Lower leg skin (tissue), 4 donors: ENCODE results near the gene BTBD18. TPM values are rescaled to one million over a fixed set of nuclear protein-coding genes. Genes with fewer than 3 reads are reported as not detected.

Source experiments
- DNase-seq, 2 donors: peaks; one replicate each; pipeline ENCODE4 v3.0.0-alpha.2; 2019; ENCODE audit warnings: low spot score in 2 of 2
- H3K4me3 ChIP-seq: fragments of 200-600 bp; sonication (generic); 2 replicates; pipeline ENCODE4 v1.5.1; 2017; ENCODE audit warnings: mild to moderate bottlenecking, low read depth; ENCODE audit not compliant: poor library complexity, severe bottlenecking
- CTCF ChIP-seq, 3 donors: fragments of 450-650 bp; IDR thresholded peaks; one replicate each; pipeline ENCODE4 v1.5.1; 2016; ENCODE audit warnings: antibody characterized with exemption in 3 of 3, mild to moderate bottlenecking in 3 of 3, moderate library complexity in 2 of 3
- POLR2A ChIP-seq, 2 donors: fragments of 450-650 bp; IDR thresholded peaks; one replicate each; pipeline ENCODE4 v1.6.1; 2016 to 2017; ENCODE audit warnings: antibody characterized with exemption in 2 of 2, mild to moderate bottlenecking in 1 of 2, moderate library complexity in 1 of 2
- WGBS, 2 donors: methylation state at CpG; one replicate each; pipeline ENCODE4 v1.1.5; 2018; 5-methylcytosine and 5-hydroxymethylcytosine counted together
- intact Hi-C: fragments of 100-400 bp; cut with DNase I; formaldehyde crosslinking; loops from one replicate; pipeline ENCODE4 v1.15.0; 2023; ENCODE audit warnings: low total_unique reads
- total RNA-seq, 4 donors: library from RNA; depleted of rRNA; stranded (reverse); fragments of >200 nt; gene quantifications; one replicate each; pipeline ENCODE4 v1.1.0, GENCODE V29; 2016

The BTBD18 gene
- total RNA-seq, 4 donors from 2014 or later, result not detected

DNA sequence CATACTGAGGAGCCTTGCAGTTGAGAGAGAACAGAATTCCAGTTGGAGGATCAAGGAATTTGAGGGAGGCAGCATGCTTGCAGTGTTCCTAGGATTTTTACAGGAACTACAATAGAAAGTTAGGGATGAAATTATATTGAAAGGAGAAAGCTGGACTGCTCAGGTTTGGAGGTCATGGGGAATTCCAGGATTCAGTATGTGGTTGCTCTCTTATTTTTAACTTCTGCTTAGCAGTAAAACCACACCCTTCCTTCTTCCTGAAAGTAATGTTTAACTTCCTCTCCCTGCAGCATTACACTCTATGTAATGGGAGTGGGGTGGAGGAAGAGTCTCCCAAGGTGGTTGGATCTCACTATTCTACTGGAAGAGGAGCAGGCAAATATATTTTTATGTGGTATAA, 41.3 kb upstream of the BTBD18 start:
- no peak for TF ChIP-seq POLR2A (IDR thresholded peaks at IDR 0.05)
- no peak for TF ChIP-seq CTCF (IDR thresholded peaks at IDR 0.05)
- no peak for DNase-seq
- intact Hi-C loops, result no loop called here
- no peak overlapping the region for H3K4me3 ChIP-seq

DNA sequence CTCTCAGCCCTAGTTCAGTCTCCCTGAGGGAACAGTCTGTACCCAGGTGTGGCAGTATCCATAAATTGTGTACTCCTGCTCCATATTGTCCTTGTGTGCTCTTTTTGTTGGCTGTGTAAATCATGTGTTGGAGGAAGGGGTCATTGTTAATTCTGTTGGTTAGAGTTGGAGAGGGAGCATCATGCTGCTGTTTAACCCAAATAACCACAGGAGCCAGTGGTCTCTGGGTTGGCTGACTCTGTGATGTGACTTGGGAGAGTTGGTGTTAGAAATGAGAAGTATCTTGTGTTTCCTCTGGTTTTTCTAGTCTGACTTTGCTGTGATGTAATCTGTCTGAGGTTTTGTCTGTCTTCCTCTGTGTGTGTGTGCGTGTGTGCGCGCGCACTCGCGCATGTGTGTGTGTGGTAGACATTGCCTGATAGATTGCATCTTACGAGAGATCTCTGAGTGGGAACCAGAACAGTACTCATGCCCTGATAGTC, 40.5 kb upstream of the BTBD18 start:
- WGBS, 2 donors, result 73 to 86% methylated on average over 7 of the region's 7 CpGs
- no peak overlapping the region for H3K4me3 ChIP-seq
- intact Hi-C loops, result no loop called here
- TF ChIP-seq CTCF (IDR thresholded peaks at IDR 0.05) (no peak), POLR2A (IDR thresholded peaks at IDR 0.05) (no peak)
- DNase-seq, result peak; percentile 74 to 91

DNA sequence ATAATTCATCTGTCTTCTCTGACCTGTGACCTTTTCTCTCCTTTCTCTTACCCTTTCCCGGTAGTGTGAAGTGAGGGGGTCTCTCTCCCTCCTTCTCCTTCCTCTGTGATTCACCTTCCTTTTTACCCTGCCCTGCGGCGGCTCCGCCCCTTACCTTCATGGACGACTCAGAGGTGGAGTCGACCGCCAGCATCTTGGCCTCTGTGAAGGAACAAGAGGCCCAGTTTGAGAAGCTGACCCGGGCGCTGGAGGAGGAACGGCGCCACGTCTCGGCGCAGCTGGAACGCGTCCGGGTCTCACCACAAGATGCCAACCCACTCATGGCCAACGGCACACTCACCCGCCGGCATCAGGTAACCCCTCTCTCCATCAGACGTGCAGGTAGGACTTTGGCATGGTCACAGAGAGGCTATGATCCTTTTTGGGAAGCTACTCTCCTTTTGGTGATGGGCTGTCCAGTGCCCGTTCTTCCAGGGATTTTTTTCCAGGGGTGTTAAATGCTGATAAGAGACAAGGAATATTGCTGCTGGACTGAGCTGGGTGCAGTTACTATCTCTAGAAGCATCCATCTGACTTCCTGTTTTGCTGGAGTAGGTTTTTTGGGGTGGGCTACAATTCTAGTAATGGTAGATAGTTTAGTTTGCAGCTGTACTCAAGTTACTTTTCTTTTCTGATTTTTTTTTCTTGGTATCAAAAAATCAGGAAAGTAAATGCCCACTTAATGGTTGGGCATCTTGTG, 39.9 kb upstream of the BTBD18 start:
- intact Hi-C loops, result no loop called here
- TF ChIP-seq POLR2A (IDR thresholded peaks at IDR 0.05), result no peak
- no peak for TF ChIP-seq CTCF (IDR thresholded peaks at IDR 0.05)

DNA sequence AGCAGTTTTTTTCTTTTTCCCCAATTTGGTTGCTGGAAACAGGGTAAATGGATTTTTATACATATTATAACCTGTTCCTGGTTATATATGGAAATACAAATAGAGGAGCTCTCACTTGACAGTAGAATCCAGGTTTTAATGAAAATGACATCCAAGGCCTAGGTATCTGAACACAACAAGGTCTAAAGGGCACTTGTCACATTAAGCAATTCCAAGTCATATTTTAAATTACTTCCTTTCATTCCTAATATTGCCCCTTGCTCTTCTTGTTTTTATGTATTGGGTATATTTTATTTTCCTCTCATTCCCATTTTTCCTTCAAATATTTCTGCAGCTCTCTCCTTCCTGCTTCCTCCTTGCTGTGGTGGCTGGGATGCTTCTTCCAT, 37.1 kb upstream of the BTBD18 start:
- TF ChIP-seq POLR2A (IDR thresholded peaks at IDR 0.05), result no peak
- H3K4me3 ChIP-seq, result no peak overlapping the region
- intact Hi-C loops, result no loop called here
- no peak for DNase-seq

More for the DNA sequence above, 39.9 kb upstream of the BTBD18 start:
- DNase-seq, result no peak
- WGBS, 2 donors, result 82 to 88% methylated on average over 22 of the region's 22 CpGs
- no peak overlapping the region for H3K4me3 ChIP-seq

DNA sequence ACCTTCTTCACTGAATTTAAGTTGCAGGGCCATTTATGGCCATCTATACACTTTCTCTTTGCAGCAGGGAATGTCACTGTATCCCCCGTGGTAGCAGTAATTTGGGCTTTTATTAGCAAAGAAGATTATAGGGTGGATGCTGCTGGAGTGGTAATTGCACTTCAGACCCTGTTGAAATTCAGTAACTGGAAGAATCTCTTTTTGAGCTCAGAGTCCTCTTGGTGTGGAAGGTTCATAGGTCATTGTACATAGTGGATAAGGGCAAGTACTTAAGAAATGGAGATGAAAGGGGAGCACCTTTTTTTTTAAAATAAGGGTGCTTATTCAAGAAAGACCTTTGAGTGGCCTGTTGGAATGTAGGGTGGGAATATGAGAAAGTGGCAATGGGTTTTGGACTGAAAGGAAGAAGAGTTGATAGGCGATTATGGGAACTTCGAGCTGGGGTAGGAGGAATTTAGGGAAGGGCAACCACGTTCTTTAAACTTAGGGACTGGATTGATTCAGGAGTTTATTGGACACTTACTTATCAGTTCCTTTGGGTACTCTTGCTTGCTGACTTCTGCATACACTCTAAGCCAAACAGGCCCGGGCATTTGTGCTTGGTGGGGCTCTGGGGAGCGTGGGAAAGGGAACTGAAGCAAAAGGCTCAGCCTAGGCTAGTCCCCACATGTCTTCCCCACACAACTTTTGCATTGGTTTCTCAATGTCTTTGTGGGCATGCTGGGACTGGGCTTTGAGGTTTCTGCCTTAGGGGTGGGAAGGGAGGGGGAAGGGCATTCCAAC, 36.5 kb upstream of the BTBD18 start:
- intact Hi-C loops, result no loop called here
- WGBS, 2 donors, result 38 to 40% methylated on average over 6 of the region's 6 CpGs
- TF ChIP-seq CTCF (IDR thresholded peaks at IDR 0.05) (no peak), POLR2A (IDR thresholded peaks at IDR 0.05) (no peak)
- no peak overlapping the region for H3K4me3 ChIP-seq
- DNase-seq, result peak in 1 of 2 donors; percentile 61

- TF ChIP-seq POLR2A (IDR thresholded peaks at IDR 0.05), result no peak
- no peak for TF ChIP-seq CTCF (IDR thresholded peaks at IDR 0.05)
- H3K4me3 ChIP-seq, result no peak overlapping the region
- DNase-seq, result no peak
- WGBS, 2 donors, result 54 to 59% methylated on average over 4 of the region's 4 CpGs
- intact Hi-C loops, result no loop called here
These were observed 35.5 kb upstream of the BTBD18 start for GRCh38 chr11:57787006-57787604.
